ENCODE measurements around the gene C14orf132. TPM values are rescaled to one million over a fixed set of nuclear protein-coding genes. Genes with fewer than 3 reads are reported as not detected.

Gene C14orf132
- total RNA-seq, 6 donors from 2014 or later = 36.7 to 64.6 (median 59.6) TPM

DNA sequence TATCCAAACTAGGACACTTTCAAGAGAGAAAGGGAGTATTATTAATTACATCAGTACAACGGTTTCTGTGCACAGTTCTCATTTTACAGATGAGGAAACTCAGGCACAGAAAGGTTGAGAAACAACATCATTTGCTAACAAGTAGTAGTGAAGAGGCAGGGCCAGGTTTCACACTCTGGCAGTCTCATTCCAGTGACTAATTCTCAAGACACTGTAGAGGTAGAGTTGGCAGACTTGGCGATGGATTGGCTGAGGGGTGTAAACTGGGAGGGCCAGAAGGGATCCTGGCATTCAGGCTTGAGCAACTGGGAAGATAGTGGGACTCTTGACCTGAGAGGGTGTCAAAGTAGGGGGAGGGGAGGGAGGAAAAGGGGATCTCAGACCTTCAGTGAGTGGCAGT lies 91.7 kb downstream of the C14orf132 start:
- ATAC-seq (ENCODE audit: low FRiP score in 2 of 2) = no peak
- no peaks in the 10 kb centered on the region for H3K9me3 ChIP-seq
- no peaks in the 10 kb centered on the region for H3K36me3 ChIP-seq
- WGBS, 2 donors = 50 to 56% methylated on average over 2 of the region's 2 CpGs
- H3K27me3 ChIP-seq = no peaks in the 10 kb centered on the region
- no peak for DNase-seq
- no peak overlapping the region for H3K4me3 ChIP-seq
- H3K27ac ChIP-seq = no peak overlapping the region
- peaks cover 0 to 24% (median 11%) of the 10 kb centered on the region in 4 donors for H3K4me1 ChIP-seq
- TF ChIP-seq, protein P1, sequence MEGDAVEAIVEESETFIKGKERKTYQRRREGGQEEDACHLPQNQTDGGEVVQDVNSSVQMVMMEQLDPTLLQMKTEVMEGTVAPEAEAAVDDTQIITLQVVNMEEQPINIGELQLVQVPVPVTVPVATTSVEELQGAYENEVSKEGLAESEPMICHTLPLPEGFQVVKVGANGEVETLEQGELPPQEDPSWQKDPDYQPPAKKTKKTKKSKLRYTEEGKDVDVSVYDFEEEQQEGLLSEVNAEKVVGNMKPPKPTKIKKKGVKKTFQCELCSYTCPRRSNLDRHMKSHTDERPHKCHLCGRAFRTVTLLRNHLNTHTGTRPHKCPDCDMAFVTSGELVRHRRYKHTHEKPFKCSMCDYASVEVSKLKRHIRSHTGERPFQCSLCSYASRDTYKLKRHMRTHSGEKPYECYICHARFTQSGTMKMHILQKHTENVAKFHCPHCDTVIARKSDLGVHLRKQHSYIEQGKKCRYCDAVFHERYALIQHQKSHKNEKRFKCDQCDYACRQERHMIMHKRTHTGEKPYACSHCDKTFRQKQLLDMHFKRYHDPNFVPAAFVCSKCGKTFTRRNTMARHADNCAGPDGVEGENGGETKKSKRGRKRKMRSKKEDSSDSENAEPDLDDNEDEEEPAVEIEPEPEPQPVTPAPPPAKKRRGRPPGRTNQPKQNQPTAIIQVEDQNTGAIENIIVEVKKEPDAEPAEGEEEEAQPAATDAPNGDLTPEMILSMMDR (IDR thresholded peaks at IDR 0.05) = no peak
- TF ChIP-seq POLR2AphosphoS5 (IDR thresholded peaks at IDR 0.05) = no peak
- no peak for TF ChIP-seq POLR2A (IDR thresholded peaks at IDR 0.05)
- TF ChIP-seq EP300 (IDR thresholded peaks at IDR 0.05) = no peak

GRCh38 chr14:96131836-96132235 lies 92.7 kb downstream of the C14orf132 start:
- DNase-seq = no peak
- no peaks in the 10 kb centered on the region for H3K36me3 ChIP-seq
- no peak overlapping the region for H3K27ac ChIP-seq
- H3K27me3 ChIP-seq = no peaks in the 10 kb centered on the region
- H3K9me3 ChIP-seq = no peaks in the 10 kb centered on the region
- H3K4me1 ChIP-seq = peaks cover 0 to 15% (median 2%) of the 10 kb centered on the region in 4 donors
- H3K4me3 ChIP-seq = no peak overlapping the region
- no peak for ATAC-seq (ENCODE audit: low FRiP score in 2 of 2)
- TF ChIP-seq, protein P1 (IDR thresholded peaks at IDR 0.05) = no peak
- TF ChIP-seq POLR2AphosphoS5 (IDR thresholded peaks at IDR 0.05) (no peak), EP300 (IDR thresholded peaks at IDR 0.05) (no peak), POLR2A (IDR thresholded peaks at IDR 0.05) (no peak)
- 50 to 81% methylated on average over 2 to 4 of the region's 4 CpGs for WGBS, 2 donors

DNA sequence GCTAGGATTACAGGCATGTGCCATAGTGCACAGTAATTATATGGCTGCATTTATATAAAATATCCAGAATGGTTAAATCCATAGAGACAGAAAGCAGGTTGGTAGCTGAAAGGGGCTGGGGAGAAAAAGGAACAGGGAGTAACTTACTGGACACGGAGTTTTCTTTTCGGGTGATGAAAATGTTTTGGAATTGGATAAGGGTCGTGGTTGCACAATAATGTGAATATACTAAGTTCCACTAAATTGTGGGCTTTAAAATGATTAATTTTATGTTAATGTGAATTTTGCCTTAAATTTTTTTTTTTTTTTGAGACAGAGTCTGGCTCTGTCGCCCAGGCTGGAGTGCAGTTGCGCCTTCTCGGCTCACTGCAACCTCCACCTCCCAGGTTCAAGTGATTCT lies 95.3 kb downstream of the C14orf132 start:
- no peaks in the 10 kb centered on the region for H3K27me3 ChIP-seq
- no peaks in the 10 kb centered on the region for H3K36me3 ChIP-seq
- TF ChIP-seq POLR2AphosphoS5 (IDR thresholded peaks at IDR 0.05) (no peak), POLR2A (IDR thresholded peaks at IDR 0.05) (no peak), EP300 (IDR thresholded peaks at IDR 0.05) (no peak)
- DNase-seq (no peak), ATAC-seq (ENCODE audit: low FRiP score in 2 of 2) (no peak)
- H3K4me1 ChIP-seq = peaks cover 0 to 11% (median 2%) of the 10 kb centered on the region in 4 donors
- H3K27ac ChIP-seq = no peak overlapping the region
- peaks cover 0 to 7% (median 0%) of the 10 kb centered on the region in 4 donors for H3K9me3 ChIP-seq
- WGBS, 2 donors = 81 to 87% methylated on average over 6 of the region's 6 CpGs
- no peak overlapping the region for H3K4me3 ChIP-seq

DNA sequence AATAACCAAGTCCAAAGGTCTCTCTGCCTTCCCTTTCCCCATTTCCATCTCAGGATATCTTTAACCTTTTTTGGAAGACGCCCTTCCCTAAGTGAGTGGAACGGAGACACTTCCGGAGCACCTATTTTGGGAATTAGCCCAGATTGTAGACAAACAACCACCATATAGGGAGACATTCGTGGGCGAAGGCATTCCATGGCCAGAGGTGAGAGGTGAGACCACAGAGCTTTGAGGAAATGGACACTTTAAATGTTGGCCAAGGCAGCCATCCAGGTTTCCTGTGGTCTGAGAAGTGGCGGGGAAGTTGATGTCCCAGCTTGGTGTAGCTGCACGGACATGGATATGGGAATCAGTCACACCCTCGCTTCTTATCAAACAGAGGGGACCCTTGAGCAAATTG lies 96.1 kb downstream of the C14orf132 start:
- no peak for ATAC-seq (ENCODE audit: low FRiP score in 2 of 2)
- Histone ChIP-seq H3K27ac (no peak overlapping the region), H3K27me3 (no peaks in the 10 kb centered on the region)

DNA sequence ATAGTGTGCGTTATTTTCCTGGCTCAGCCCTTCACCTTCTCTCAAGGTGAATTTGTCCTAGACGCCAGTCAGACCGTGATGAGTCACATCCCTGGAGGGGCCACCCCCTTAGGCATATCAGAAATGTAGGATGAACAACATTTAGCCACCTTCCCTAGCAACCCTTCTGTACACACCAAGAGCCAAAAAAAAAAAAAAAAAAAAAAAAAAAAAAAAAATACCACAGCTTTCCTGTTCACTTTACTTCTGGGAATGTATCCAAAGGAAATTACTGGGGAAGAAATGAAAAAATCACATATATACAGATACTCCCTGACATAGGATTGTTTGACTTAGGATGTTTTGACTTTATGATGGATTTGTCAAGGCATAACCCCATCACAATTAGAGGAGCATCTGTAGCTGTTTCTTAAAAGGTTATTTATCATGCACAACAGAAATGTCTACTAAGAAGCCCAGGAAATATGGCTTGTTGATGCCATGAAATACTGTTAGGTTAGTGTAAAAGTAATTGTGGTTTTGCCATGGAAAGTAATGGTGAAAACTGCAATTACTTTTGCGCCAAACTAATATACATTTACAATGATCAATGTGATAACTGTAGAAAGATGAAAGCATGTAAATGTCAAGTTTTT lies 97.3 kb downstream of the C14orf132 start:
- Histone ChIP-seq H3K27ac (no peak overlapping the region), H3K4me1 (peaks cover 0 to 11% (median 2%) of the 10 kb centered on the region in 4 donors), H3K27me3 (no peaks in the 10 kb centered on the region), H3K9me3 (peaks cover 0 to 7% (median 0%) of the 10 kb centered on the region in 4 donors), H3K4me3 (no peak overlapping the region), H3K36me3 (no peaks in the 10 kb centered on the region)
- TF ChIP-seq POLR2AphosphoS5 (IDR thresholded peaks at IDR 0.05) = no peak
- TF ChIP-seq POLR2A (IDR thresholded peaks at IDR 0.05) = no peak
- no peak for TF ChIP-seq EP300 (IDR thresholded peaks at IDR 0.05)
- TF ChIP-seq, protein P1 (IDR thresholded peaks at IDR 0.05) = no peak
- WGBS, 2 donors = 26 to 34% methylated on average over 4 of the region's 4 CpGs
- ATAC-seq (ENCODE audit: low FRiP score in 2 of 2) (no peak), DNase-seq (no peak)

More for the DNA sequence above, 96.1 kb downstream of the C14orf132 start:
- Histone ChIP-seq H3K9me3 (peaks cover 0 to 7% (median 0%) of the 10 kb centered on the region in 4 donors), H3K4me1 (peaks cover 0 to 11% (median 2%) of the 10 kb centered on the region in 4 donors), H3K4me3 (no peak overlapping the region), H3K36me3 (no peaks in the 10 kb centered on the region)
- TF ChIP-seq EP300 (IDR thresholded peaks at IDR 0.05) = peak in 1 of 4 donors; percentile 38
- peak in 1 of 2 donors; percentile 22 for TF ChIP-seq POLR2AphosphoS5 (IDR thresholded peaks at IDR 0.05)
- TF ChIP-seq, protein P1 (IDR thresholded peaks at IDR 0.05) = no peak
- 37 to 42% methylated on average over 8 of the region's 8 CpGs for WGBS, 2 donors
- peak in 1 of 2 donors; percentile 72 for DNase-seq
